ENCODE data around the gene FAM167B.

- no peak for TF ChIP-seq POLR2A (IDR thresholded peaks at IDR 0.05)
- no peak for TF ChIP-seq CTCF (IDR thresholded peaks at IDR 0.05)
Measured at GRCh38 chr1:32204943-32205361, 42.1 kb upstream of the FAM167B start.

Data from body of pancreas (tissue), 4 donors.